Duodenal mucosa (tissue), 2 donors: ENCODE results near the gene SORCS2.
"Not testable (repeated sequence)": the region's sequence is repeated elsewhere in the genome, so short reads cannot be mapped to it uniquely, and the experiment has no call there.

Experiments
- H3K27ac ChIP-seq: one replicate; pipeline ENCODE4 v1.7.0; 2013; ENCODE audit warnings: low read depth, low read length
- H3K27me3 ChIP-seq, 2 donors: one replicate each; pipeline ENCODE4 v1.7.0; 2013; ENCODE audit warnings: low read length in 2 of 2, control low read depth in 1 of 2; ENCODE audit not compliant: insufficient read depth in 2 of 2, control insufficient read depth in 1 of 2
- H3K36me3 ChIP-seq, 2 donors: one replicate each; pipeline ENCODE4 v1.7.0; 2013; ENCODE audit warnings: low read length in 2 of 2, control low read depth in 1 of 2; ENCODE audit not compliant: insufficient read depth in 2 of 2, control insufficient read depth in 1 of 2
- H3K4me1 ChIP-seq, 2 donors: one replicate each; pipeline ENCODE4 v1.7.0; 2013; ENCODE audit warnings: low read length in 2 of 2, control low read depth in 1 of 2; ENCODE audit not compliant: insufficient read depth in 2 of 2, control insufficient read depth in 1 of 2
- H3K4me3 ChIP-seq, 2 donors: one replicate each; pipeline ENCODE4 v1.7.0; 2013; ENCODE audit warnings: low read length in 2 of 2, low read depth in 1 of 2
- H3K9ac ChIP-seq, 2 donors: one replicate each; pipeline ENCODE4 v1.7.0; 2013; ENCODE audit warnings: low read length in 2 of 2, low read depth in 1 of 2
- H3K9me3 ChIP-seq, 2 donors: one replicate each; pipeline ENCODE4 v1.7.0; 2013; ENCODE audit warnings: low read length in 2 of 2, control low read depth in 1 of 2; ENCODE audit not compliant: control insufficient read depth in 1 of 2

SORCS2 gene

GRCh38 chr4:7591409-7592053, 399.2 kb downstream of the SORCS2 start:
- Histone ChIP-seq H3K27ac (no peak overlapping the region), H3K4me3 (no peak overlapping the region), H3K27me3 (no peaks in the 10 kb centered on the region), H3K9me3 (no peaks in the 10 kb centered on the region), H3K9ac (no peak overlapping the region), H3K4me1 (no peaks in the 10 kb centered on the region), H3K36me3 (no peaks in the 10 kb centered on the region)

GRCh38 chr4:7593646-7594412, 401.5 kb downstream of the SORCS2 start:
- Histone ChIP-seq H3K9ac (no peak overlapping the region), H3K27me3 (no peaks in the 10 kb centered on the region), H3K4me3 (no peak overlapping the region), H3K36me3 (no peaks in the 10 kb centered on the region), H3K27ac (no peak overlapping the region), H3K9me3 (no peaks in the 10 kb centered on the region), H3K4me1 (no peaks in the 10 kb centered on the region)

- no peaks in the 10 kb centered on the region for H3K9me3 ChIP-seq
- H3K4me3 ChIP-seq = no peak overlapping the region
- H3K27me3 ChIP-seq = no peaks in the 10 kb centered on the region
- H3K36me3 ChIP-seq = no peaks in the 10 kb centered on the region
- no peak overlapping the region for H3K9ac ChIP-seq
- H3K27ac ChIP-seq = no peak overlapping the region
- no peaks in the 10 kb centered on the region for H3K4me1 ChIP-seq
Observed at GRCh38 chr4:7595934-7596461, 403.7 kb downstream of the SORCS2 start.

GRCh38 chr4:7596918-7597606, 404.7 kb downstream of the SORCS2 start:
- H3K4me1 ChIP-seq = no peaks in the 10 kb centered on the region
- H3K36me3 ChIP-seq = no peaks in the 10 kb centered on the region
- H3K9ac ChIP-seq = no peak overlapping the region
- H3K27ac ChIP-seq = no peak overlapping the region
- H3K9me3 ChIP-seq = no peaks in the 10 kb centered on the region
- no peak overlapping the region for H3K4me3 ChIP-seq
- no peaks in the 10 kb centered on the region for H3K27me3 ChIP-seq

- H3K4me1 ChIP-seq = no peaks in the 10 kb centered on the region
- H3K27ac ChIP-seq = no peak overlapping the region
- no peak overlapping the region for H3K9ac ChIP-seq
- H3K27me3 ChIP-seq = no peaks in the 10 kb centered on the region
- no peak overlapping the region for H3K4me3 ChIP-seq
- H3K36me3 ChIP-seq = no peaks in the 10 kb centered on the region
- no peaks in the 10 kb centered on the region for H3K9me3 ChIP-seq
Observed at GRCh38 chr4:7598939-7599790, 406.8 kb downstream of the SORCS2 start.

GRCh38 chr4:7600247-7600646, 407.9 kb downstream of the SORCS2 start:
- no peaks in the 10 kb centered on the region for H3K36me3 ChIP-seq
- no peak overlapping the region for H3K9ac ChIP-seq
- no peaks in the 10 kb centered on the region for H3K27me3 ChIP-seq
- H3K4me1 ChIP-seq = no peaks in the 10 kb centered on the region
- H3K9me3 ChIP-seq = peaks cover 0 to 3% of the 10 kb centered on the region in 2 donors
- H3K4me3 ChIP-seq = no peak overlapping the region
- H3K27ac ChIP-seq = no peak overlapping the region

GRCh38 chr4:7602166-7602565, 409.8 kb downstream of the SORCS2 start:
- not testable (repeated sequence) for H3K9me3 ChIP-seq, H3K36me3 ChIP-seq, H3K9ac ChIP-seq, H3K27me3 ChIP-seq, H3K27ac ChIP-seq, H3K4me3 ChIP-seq, H3K4me1 ChIP-seq

- no peak overlapping the region for H3K27ac ChIP-seq
- no peaks in the 10 kb centered on the region for H3K36me3 ChIP-seq
Observed at GRCh38 chr4:7607156-7607910, 415.0 kb downstream of the SORCS2 start.

GRCh38 chr4:7608046-7608445, 415.7 kb downstream of the SORCS2 start:
- no peaks in the 10 kb centered on the region for H3K4me1 ChIP-seq
- H3K27me3 ChIP-seq = peaks cover 0 to 6% of the 10 kb centered on the region in 2 donors
- peaks cover 0 to 3% of the 10 kb centered on the region in 2 donors for H3K9me3 ChIP-seq
- no peak overlapping the region for H3K9ac ChIP-seq
- H3K27ac ChIP-seq = no peak overlapping the region
- no peaks in the 10 kb centered on the region for H3K36me3 ChIP-seq
- H3K4me3 ChIP-seq = no peak overlapping the region

More at GRCh38 chr4:7607156-7607910, 415.0 kb downstream of the SORCS2 start:
- H3K27me3 ChIP-seq = peaks cover 0 to 6% of the 10 kb centered on the region in 2 donors
- H3K9ac ChIP-seq = no peak overlapping the region
- no peak overlapping the region for H3K4me3 ChIP-seq
- H3K9me3 ChIP-seq = peaks cover 0 to 3% of the 10 kb centered on the region in 2 donors
- no peaks in the 10 kb centered on the region for H3K4me1 ChIP-seq
